Femur (tissue), 1 donor: ENCODE measurements around the gene BCAS3.
A peak's percentile ranks its signal among the peaks of the same experiment; 100 is the strongest.
"Not testable (repeated sequence)": the region's sequence is repeated elsewhere in the genome, so short reads cannot be mapped to it uniquely, and the experiment has no call there.

Experiments used
- DNase-seq: peaks from one replicate; pipeline ENCODE4 v3.0.0-alpha.2; 2017

BCAS3 gene

DNA sequence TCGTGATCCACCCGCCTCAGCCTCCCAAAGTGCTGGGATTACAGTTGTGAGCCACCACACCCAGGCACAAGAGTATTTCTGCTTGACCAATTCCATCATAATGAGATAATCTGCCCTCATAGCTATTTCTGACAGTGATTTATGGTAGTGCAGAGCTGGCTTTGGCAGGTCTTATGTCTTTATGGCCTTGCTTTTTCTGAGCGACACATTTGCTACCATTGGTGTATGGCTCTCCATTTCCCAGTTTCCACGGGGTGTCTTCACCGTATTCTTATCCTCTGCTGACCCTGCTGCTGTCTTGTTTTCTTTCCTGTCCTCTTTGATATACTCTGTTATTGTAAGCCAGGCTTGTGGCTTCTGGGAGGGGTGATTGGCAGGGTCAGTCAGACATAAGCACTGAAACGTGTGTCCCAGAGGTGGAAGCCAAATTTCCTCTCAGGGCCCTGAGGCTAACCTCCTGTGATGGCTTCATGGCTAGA is 560.8 kb downstream of the BCAS3 start:
- no peak for DNase-seq

DNA sequence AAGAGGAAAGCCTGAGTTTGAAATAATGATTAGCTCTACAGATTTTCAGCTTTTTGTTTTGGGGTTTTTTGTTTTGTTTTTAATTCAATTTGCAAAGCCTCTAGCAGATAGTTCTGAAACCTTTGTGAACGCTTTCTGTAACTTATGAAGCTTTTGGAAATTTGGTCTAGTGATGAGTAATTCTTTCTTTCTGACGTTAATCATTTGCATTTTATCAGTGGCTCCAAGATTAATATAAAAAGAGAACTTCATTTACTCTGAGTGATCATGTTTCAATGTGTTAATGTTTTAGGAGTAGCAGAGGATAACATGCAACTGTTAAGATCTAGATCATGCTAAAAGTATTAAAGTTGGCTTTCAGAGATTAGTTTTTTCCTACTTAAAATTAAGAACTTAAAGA is 561.7 kb downstream of the BCAS3 start:
- DNase-seq: no peak

DNA sequence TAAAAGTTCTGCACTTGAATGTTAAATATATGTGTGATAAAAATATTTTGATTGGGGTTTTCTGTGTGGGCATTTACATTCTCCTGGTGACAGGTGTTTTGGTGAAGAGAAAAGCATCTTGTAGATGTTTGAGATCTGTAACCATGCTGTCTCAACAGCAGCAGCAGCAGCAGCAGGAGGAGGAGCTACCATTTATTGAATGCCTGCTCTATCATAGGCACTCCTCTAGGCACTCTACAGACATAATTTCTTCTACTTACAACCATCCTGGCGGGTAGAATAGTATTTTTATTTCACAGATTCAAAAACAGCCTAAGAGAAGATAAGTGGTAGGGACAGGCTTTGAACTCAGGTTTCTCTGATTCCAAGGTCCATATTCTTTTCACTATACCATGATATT is 562.3 kb downstream of the BCAS3 start:
- DNase-seq: no peak

DNA sequence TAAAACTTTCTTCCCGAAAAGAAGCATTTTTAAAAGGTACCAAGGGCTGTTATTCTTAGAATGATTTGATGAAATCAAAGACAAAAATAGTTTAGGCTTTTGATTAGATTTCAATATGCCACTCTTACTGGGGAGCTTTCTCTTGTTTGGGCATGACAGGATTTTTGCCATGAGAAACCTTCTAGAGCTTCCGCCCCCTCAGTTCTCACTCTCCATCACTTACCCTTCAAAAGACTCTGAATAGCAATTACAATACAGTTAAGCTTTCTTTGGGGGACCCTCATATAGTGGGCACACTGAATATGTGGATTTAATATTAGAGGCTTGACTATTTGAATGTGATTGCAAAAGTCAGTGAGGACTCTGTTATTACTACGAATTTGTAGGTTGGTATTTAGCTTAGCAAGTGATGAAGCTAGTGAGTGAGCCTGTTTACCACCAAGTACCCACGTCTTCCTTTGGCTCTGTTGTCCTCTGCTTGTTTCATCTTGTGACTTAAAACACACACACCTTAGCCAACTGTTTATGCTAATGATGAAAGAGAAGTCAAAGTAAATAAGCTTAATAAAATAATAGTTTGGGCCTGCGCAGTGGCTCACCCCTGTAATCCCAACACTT is 563.3 kb downstream of the BCAS3 start:
- no peak for DNase-seq

DNA sequence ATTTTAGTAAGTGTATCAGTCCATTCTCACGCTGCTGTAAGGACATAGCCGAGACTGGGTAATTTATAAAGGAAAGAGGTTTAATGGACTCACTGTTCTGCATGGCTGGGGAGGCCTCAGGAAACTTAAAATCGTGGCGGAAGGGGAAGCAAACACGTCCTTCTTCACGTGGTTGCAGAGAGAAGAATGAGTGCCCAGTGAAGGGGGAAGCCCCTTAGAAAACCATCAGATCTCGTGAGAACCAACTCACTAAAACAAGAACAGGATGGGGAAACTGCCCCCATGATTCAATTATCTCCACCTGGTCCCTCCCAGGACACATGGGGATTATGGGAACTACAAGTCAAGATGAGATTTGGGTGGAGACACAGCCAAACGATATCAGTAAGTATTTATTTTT is 567.3 kb downstream of the BCAS3 start:
- not testable (repeated sequence) for DNase-seq

DNA sequence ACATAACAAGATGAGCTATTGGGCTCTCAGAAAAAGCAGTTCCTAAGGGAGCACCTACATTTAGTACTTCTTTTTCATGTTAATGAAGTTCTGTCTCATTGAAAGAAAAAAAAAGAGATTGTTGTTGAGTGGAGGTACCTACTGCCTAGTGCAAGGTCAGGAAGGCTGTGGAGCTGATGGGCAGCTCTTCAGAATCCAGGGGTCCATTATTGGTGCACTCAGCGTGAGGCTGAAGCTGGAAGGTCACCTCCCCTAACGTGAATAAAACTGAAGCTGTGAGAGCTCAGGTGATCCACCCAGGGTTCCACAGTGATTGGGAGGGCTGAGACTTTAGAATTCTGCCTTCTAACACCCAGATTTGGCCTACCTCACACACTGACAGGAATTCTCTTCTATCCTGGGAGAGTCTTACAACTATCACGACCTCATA is 568.1 kb downstream of the BCAS3 start:
- DNase-seq: no peak

DNA sequence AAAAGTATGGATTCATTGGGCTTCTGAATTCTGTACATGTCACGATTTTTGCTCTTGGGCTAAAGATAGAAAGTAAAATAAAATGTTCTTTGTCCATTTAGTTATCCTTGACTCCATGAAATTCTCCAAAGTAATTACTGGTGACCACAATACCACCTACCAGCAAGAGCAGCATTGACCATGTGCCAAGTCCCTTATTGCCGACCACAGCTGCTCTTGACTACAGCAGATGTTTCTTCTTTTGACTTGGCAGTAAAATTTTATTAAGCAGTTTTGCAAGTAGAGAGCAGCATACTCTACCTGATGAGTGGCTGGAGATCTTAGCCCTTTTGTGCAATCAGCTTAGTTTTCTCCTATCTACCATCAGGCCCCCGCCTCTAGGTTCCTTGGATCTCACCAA is 569.8 kb downstream of the BCAS3 start:
- peak; percentile 71 for DNase-seq

DNA sequence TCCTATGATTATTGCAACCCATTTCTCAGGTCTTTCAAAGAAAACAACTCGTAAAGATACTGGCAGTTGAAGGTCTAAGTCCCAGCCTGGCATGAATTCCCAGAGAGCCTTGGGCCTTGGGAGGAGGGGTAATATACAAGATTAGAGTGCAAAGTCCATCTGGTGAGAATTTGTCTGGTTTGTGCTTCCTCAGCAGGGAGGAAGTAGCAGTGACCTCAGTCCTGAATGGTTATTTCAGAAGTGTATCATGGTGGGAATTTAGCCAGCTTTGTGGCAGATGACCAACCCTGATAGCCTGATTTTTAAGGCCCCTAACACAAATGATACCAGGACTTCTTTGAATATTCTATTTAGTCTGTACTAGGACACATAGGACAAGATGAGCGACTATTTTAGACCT is 570.7 kb downstream of the BCAS3 start:
- DNase-seq: no peak

DNA sequence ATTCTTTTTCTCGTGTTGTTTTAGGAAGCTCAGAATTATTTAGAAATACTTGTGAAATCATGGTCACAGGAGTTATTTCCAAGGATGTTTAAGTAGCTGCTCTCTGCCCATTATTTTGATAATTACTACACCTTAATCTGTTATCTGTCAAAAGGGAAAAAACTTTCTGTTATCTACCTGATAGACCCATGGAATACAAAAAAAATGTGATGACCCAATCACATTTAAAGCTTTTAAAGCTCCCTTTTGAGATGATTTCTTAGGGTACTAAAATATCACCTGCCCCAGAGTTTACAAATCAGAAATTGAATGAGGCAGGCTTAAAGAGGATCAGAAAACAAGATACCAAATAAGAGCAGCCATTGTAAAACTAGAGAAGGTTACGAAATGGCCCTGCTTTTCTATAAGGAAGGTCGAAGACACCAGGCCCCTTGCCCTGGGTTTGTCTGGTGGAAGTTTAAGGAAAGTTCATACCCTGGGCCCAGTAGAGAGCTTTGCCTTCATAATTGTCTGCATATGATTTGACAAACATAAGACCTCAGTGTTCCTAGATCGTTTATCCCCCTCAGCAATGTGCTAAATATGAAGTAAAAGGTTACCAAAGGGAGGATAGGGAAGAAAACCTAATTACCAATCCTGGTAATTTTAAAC is 572.1 kb downstream of the BCAS3 start:
- no peak for DNase-seq

DNA sequence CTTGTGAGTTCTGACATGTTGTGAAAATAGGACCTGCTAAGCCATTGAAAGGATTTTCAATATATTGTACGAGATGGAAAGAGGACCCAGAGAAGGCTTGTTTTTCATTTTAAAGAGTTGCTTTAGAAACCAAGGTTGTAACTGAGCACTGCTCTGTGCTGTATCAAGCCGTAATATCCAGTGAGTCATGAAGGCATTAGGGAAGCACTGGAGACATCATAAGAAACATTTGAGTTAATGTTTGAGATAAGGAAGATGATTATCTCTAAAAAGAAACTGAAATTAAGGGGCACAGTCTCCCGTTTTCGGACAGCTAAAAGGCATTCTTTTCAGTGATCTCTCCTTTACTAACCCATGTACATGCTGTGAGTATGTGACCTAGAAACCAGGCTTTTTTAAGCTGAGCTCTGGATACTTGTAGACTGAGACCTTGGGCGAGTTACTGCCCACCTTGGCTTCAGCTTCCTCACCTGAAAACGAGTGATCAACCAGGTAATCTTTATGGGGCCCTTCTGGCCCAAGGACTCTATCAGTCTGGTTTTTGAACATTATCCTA is 572.8 kb downstream of the BCAS3 start:
- DNase-seq: no peak

DNA sequence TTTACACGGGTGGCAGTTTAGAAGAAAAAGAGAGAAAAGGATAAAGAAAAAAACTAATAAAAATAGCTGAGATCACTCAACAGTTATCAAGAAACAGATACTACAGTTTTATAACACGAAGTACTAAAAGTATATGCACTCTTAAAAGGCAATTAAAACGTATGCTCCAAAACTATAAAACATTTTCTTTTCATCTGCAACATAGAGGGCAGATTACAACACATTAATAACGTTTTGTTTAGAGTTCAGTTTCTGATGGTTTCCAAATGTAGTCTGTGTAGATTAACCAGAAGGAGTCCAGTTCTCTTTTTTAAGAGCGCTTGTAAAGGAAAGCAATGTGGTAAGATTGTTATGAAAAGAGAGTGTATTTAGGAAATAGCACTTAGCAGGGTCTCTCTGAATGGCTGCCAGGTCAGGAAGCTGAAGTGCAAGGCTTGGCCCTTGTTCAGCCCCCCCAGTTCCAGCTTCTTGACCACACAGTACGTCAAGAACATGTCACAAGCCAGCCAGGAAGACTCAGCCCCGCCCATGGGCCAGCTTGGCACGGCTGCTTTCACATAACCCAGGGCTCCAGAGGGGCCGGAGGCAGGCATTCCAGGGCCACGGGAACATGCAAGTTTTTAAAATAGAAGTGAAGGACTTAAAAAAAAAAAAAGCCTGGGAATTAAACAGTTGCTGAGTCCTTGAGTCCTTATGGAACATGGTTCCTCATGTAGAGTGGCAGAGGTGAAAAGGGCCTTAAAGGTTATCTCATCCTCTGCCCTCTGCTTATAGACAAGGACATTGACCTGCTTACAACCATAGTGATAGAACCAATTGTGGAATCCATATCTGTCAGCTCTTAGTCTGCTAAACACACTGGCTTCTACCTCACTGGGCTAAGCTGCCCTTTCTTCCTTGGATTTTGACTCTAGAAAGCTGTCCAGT is 574.6 kb downstream of the BCAS3 start:
- DNase-seq: peak; percentile 94

DNA sequence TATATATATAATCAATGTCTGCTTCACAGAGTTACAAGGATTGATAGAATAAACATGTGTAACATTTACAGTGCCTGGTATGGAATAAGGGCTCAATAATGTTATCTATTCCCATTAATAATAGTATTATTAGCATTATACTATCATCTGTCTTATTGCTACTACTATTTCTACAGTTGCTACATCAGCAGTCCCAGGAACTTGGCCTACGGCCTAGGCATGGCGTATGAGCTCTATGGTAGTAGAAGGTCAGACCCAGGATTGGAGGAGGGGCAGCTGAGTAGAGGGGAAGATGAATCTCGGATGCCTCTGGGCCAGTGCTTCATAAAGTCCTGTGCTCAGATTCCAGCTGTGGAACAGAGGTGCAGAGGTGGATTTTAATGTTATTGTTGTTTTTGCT is 575.7 kb downstream of the BCAS3 start:
- DNase-seq: no peak

DNA sequence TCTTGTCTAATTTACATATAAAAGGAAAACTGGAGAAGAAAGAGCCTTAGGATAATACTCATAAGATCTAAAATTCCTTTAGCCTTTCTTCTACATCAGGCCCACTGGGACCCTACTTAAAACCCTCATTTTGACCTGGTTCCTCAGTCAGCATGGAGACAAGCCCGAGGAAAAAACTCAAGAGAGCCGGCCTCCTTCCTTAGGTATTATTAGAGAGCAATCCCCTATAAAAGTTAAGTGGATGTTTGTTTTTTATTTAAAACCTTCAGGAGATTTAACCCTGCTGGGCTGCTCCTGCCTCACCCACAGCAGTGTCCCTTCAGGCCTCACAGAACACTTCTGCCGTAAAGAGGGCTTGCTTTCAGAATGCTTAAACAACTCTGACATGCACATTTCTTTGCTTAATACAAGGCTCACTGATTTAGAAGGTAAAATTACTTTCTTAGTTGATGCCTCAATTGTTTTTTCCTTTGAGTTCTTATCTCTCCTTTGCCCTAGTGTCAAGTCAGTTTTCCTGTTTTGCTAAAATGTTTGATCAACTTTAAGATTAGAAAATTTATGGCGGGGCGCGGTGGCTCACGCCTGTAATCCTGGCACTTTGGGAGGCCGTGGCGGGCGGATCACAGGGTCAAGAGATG is 576.4 kb downstream of the BCAS3 start:
- no peak for DNase-seq

DNA sequence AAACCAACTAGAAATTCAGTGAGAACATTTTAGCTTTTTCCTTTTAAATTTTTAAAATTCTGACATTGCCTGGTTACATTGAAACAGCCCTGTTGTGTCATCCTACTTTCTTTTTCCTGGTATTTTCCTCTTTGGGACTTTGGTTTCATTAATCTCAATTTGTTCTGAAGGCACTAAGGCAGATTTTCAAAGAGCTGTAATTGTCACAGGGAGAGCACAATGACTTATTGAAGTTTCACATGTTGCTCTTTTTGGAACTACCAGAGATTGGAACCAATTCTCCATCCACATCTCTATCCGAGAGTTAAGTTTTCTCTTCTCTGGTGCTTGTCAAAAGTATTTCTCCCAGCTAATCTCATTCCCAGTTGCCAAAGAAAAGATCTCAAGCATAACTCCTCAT is 577.3 kb downstream of the BCAS3 start:
- DNase-seq: no peak

DNA sequence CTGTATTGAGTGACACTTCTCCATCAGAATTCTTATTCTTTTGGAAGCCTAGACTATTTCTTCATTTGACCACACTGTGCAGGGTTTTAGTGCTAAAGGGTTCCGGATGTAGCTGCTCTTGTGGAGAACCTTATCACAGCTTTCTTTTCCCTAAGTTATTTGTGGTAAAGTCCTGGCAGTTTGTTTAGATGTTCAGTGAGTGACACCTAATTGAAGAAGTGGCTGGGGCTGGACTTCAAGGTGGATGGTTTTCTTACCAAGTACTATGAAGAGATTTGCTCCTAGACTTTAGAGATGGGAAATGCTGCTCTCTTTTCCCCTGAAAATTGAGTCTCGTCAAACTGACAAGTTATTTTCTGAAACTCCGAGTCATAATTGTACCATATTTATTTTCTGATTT is 578.0 kb downstream of the BCAS3 start:
- no peak for DNase-seq

DNA sequence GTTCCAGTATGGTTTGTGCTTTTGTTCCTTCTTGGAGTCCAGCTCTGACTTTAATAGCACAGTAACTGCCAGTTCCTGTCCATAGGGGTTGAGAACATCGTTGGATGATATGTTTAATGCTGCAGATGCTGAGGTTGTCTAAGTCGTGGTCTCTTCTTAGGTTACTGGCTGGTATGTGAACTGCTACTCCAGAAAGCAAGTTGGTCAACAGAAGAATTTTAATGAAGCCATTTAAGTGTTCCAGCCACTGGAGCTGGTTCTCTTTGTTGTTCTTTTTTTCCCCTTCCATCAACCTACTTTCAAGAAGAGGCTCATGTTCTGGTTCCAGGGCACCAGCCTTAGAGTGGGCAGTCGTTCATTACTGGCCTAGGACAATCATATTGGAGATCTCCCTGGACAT is 581.7 kb downstream of the BCAS3 start:
- DNase-seq: no peak

DNA sequence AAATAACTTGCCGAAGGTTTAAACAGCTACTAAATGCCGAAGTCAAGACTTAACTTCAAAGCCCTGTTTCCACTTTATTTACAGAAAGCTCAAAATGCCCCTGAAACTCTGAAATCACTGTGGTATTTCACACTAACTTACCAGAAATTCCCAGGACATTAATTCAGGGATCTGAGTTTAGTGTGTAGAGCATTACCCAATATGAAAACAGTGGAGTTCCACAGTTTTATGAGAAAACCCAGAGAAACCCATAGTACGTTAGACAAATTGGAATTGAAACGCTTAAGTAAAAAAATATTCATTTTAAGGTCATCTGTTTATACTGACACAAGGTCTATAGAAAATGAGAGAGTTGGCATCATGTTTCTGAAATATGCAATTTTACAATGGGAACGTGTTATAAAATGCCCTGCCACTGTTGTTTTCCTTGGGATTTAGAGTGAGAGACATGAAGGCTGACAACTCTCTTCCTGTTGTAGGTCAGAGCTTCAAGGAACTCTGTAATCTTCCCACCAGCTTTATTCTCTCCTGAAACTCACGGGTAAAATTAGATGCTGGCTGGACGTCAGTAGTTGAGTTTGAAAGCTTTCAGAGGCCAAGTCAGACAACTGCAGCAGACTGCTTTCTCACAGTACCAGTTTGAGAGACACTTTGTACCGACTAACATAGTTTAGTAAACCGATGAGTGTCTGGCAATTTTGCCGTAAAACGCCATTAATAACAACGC is 582.6 kb downstream of the BCAS3 start:
- peak; percentile 58 for DNase-seq

DNA sequence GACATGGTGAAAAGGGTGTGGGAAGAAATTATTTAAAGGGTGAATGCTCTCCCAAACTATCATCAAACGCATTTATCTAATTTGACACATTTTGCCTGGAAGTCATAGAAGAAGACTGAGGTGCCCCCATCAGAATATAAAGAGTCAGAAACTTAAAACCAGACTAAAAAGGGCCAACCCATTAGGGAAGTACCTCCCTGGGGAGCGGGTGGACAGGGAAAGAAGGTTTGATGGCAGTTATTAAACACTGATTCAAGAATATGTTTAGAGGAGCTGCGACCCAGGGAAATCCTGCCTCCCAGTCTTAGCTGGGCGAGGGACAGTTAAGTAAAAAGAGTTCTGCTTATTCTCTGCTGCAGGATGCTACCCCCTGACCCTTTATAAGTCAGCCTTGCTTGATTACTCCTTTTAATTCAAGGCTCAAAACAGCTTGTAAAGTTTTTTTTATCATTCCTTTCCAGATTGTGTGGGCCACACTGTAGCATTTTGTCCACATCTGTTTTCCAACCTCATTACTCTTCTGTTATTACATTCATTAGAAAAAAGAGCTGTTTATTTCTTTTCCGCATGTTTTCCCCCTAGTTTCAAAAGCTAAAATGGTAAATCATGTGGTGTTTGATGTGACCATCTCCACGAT is 583.5 kb downstream of the BCAS3 start:
- no peak for DNase-seq

DNA sequence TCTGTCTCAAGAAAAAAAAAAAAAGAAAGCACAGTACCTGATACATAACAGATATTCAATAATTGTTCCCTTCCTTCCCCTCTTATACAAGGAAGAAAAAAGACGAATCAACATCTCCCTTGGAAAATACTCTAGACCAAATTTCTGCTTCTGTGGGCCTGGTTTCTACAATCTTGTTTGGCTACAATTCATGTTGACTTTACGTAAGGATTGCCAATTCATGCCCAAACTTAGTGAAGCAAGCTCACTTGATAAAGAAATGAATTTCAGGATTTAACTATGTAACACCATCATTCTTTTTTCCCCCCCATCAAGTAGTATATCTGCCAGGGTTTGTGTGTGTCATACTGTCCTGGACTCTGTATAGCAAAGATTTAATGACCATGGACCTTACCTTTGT is 587.7 kb downstream of the BCAS3 start:
- DNase-seq: no peak

DNA sequence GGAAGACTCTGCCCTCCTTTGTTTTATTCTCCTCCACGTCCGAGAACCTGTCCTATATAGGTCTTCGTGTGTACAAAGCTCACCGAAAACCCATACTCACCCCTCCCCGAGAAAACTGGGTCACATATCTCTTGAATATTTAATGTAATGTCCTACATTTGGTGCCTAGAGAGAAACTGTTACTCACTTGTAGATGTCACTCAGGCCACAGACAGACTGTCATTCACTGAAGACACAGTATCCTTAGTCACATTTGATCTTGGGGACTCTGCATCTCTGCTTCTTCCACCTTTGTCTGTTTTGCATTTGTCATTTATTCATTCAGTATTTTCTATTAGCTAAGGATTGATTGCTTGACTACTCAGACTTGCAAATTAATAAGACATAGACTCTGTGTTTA is 590.2 kb downstream of the BCAS3 start:
- DNase-seq: no peak

DNA sequence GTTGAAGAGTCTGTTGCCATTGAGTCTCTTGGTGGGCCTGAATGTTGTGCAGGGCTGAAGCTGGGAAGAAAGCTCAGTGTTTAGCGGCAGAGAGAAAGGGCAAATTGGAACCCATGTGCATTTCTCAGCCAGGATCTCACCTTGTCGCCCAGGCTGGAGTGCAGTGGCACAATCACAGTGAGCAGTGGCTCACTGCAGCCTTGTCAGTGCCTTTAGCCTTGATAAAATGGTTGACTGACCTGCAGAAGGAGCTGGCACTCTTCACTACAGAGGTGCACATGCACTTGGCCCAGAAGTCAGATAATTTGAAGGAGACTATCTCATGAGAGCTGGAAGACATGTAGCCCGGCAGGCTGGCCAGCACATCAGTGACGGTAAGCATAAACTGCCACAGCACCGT is 597.7 kb downstream of the BCAS3 start:
- DNase-seq: no peak

DNA sequence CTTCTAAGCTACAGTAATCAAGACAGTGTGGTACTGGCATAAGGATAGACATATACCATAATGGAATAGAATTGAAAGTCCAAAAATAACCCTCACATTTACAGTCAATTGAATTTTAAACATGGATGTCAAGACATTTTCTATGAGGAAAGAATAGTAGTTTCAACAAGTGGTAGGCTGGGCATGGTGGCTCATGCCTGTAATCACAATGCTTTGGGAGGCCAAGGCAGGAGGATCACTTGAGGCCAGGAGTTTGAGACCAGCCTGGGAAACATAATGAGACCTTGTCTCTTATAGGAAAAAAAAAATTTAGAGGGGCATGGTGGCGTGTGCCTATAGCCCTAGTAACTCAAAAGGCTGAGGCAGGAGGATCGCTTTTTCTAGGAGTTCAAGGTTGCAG is 599.2 kb downstream of the BCAS3 start:
- no peak for DNase-seq
